ENCODE results near the gene UPK3BL2.
"Not testable (repeated sequence)": the region's sequence is repeated elsewhere in the genome, so short reads cannot be mapped to it uniquely, and the experiment has no call there.

GRCh38 chr7:102527182-102527581 is 16.3 kb downstream of the UPK3BL2 start:
- not testable (repeated sequence) for TF ChIP-seq CREB1 (CRISPR knock-in tag; IDR thresholded peaks at IDR 0.05; ENCODE audit: low read depth); CTCF (conservative IDR thresholded peaks at IDR 0.05; ENCODE audit: low read depth in 2 of 2); EZH2 (IDR thresholded peaks at IDR 0.05; ENCODE audit: low read depth, unreplicated experiment); POLR2AphosphoS5 (IDR thresholded peaks at IDR 0.05; ENCODE audit: low read depth); EZH2phosphoT487 (IDR thresholded peaks at IDR 0.05; ENCODE audit: unreplicated experiment); ZNF114 (CRISPR knock-in tag; IDR thresholded peaks at IDR 0.05)
- TF ChIP-seq, protein P1, sequence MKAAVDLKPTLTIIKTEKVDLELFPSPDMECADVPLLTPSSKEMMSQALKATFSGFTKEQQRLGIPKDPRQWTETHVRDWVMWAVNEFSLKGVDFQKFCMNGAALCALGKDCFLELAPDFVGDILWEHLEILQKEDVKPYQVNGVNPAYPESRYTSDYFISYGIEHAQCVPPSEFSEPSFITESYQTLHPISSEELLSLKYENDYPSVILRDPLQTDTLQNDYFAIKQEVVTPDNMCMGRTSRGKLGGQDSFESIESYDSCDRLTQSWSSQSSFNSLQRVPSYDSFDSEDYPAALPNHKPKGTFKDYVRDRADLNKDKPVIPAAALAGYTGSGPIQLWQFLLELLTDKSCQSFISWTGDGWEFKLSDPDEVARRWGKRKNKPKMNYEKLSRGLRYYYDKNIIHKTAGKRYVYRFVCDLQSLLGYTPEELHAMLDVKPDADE (IDR thresholded peaks at IDR 0.05) = not testable (repeated sequence)
